GM21390 (cell line): Measurements from ENCODE around the gene OLA1.
"Not testable (repeated sequence)": the region's sequence is repeated elsewhere in the genome, so short reads cannot be mapped to it uniquely, and the experiment has no call there.

ENCODE experiments used
- ATAC-seq: cut with Tn5 transposase; IDR thresholded peaks from one replicate; pipeline ENCODE4 v1.9.1; 2021; ENCODE audit not compliant: unreplicated experiment

Gene OLA1

GRCh38 chr2:174248187-174248997 lies at the start of gene OLA1:
Gene OLA1, minus strand, starts transcription at chr2:174248532. Its CDS starts 1,717 bp downstream, at chr2:174246815.
- peak; percentile 96 for ATAC-seq

DNA sequence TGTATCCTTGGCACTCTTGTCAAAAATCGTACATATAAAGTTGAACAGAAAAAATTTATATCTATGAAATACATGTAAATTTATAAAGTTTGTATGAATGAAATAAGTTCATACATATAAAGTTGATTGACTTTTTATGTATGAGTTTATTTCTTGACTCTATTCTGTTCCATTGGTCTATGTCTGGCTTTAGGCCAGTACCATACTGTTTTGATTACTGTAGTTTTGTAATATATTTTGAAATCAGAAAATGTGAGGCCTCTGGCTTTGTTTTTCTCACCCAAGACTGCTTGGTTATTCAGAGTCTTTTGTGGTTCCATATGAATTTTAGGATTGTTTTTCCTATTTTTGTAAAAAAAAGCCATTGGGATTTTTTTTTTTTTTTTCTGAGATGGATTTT lies 44.6 kb upstream of the OLA1 start:
- no peak for ATAC-seq

DNA sequence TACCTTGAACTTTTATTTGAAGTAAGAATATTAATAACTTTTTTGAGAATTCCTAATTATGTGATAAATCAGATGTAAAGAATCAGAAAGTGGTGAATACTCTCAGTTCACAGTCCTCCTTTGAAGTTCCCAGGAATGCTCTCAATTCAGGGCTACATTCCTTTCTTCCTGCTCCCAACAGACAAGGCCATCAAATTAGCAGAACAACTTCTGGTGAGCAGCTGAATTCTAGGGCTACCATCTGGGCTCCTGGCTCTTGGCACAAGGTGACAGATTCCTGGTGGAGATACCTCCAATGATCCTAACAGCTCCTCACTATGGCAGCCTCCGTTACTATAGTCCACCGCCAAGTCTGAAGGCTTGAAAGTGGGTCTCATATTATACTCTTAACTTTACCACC lies 37.8 kb upstream of the OLA1 start:
- ATAC-seq = no peak

DNA sequence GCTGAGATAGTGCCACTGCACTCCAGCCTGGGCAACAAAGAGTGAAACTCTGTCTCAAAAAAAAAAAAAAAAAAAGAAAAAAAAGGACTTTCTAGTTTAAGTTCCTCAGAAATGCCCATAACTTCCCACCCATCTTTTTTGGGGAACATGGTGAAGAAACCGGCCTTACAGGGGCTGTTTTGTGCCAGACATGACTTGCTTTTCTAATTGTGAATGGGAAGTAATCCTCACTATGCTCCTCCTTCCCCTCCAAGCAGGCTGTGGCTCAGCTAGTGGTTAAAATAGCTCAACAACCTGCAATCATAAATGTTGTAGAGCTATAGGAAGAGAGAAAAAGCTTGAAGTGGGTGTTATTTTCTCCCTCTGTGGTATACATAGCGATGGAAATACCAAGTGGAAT lies 34.1 kb upstream of the OLA1 start:
- no peak for ATAC-seq

DNA sequence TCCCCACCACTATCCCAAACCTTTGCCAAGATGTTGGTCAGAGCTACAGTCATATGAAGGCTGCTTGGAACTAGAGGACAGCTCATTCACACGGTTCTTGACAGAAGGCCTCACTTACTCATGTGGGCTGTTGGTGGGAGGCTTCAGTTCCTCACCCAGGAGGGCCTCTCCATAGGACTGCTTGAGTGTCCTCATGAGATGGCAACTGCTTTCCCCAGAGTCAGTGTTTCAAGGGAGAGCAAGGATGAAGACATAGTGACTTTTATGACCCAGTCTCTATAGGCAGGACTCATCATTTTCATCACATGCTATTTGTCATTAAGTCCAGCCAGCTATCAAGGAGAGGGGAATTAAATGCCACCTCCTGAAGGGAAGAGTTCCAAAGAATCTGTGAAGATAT lies 33.4 kb upstream of the OLA1 start:
- no peak for ATAC-seq

- no peak for ATAC-seq
Measured at GRCh38 chr2:174280596-174280995, 32.3 kb upstream of the OLA1 start.

DNA sequence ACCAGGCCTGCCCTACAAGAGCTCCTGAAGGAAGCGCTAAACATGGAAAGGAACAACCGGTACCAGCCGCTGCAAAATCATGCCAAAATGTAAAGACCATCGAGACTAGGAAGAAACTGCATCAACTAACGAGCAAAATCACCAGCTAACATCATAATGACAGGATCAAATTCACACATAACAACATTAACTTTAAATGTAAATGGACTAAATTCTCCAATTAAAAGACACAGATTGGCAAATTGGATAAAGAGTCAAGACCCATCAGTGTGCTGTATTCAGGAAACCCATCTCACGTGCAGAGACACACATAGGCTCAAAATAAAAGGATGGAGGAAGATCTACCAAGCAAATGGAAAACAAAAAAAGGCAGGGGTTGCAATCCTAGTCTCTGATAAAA lies 21.9 kb upstream of the OLA1 start:
- ATAC-seq = not testable (repeated sequence)

- no peak for ATAC-seq
Measured at GRCh38 chr2:174266288-174266687, 18.0 kb upstream of the OLA1 start.

DNA sequence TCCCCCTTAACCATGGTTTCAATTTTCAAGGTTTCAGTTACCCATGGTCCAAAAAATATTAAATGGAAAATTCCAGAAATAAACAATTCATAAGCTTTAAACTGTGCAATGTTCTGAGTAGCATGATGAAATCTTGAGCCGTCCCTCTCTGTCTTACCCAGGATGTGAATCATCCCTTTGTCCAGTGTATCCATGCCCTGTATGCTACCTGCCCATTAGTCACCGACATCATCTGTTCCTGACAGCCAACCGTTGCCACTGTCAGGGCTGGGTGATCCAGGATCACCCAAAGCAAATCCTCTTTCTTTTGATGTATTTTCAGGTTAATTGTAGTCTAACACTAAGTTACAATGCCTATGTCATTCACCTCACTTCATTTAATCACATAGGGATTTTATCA lies 15.7 kb upstream of the OLA1 start:
- no peak for ATAC-seq

DNA sequence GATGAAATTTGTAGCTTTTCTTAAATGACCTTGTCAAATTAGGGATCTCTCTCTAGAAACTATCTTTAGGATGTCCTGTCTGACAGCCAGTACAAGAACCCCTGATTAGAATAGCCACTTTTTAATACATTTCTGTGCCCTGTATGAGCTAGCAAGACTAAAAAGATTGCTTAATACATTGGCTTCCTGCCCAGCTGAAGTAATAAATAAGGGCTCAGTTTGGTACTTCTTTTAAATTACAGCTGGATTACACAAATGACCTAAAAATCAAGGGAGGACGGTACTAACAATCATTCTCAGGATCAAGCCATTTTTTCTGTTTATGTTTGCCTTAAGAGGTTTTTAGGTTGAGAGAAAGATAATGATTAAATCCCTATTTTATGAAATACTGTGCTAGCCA lies 11.6 kb upstream of the OLA1 start:
- ATAC-seq = no peak

GRCh38 chr2:174254267-174254666 lies 5.9 kb upstream of the OLA1 start:
- ATAC-seq = no peak

GRCh38 chr2:174248998-174249592 lies 763 bp upstream of the OLA1 start:
- no peak for ATAC-seq

DNA sequence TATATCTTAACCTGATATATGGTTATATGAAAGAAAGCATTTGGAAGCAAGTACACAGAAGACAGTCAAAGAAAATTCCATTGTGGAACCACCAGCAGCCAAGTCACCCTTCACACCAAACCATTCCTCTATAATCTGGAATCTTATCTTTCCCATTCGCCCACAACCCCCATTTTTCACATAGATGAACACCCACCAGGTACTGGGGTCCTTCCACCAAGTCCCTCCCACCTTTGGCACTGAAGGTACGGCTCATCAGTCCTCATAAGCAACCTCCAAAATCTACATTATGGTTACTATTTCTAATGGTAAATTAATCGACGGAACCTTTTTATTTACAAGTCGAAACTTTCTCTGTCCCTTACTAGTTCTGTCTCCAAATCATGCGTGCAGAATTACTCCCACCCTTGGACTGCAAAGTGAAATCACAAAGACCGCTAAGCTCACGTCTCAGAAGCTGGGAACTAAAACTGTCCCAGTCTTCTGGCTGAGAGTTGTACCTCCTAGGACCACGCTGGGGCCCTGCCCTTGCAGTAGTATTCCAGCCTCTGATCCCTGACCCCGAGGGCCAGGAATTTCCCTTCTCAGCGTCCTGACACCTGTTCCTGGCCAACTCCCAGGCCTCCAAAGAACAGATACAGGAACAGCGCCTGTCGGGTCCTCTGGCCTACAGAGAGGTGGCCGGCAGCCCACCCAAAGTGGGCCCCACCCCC lies 702 bp downstream of the OLA1 start:
- ATAC-seq = peak; percentile 6

- no peak for ATAC-seq
Measured at GRCh38 chr2:174246944-174247381, 1.4 kb downstream of the OLA1 start.

GRCh38 chr2:174245628-174246027 lies 2.7 kb downstream of the OLA1 start:
- ATAC-seq = not testable (repeated sequence)

- ATAC-seq = no peak
Measured at GRCh38 chr2:174245065-174245464, 3.3 kb downstream of the OLA1 start.

- no peak for ATAC-seq
Measured at GRCh38 chr2:174243812-174244211, 4.5 kb downstream of the OLA1 start.

DNA sequence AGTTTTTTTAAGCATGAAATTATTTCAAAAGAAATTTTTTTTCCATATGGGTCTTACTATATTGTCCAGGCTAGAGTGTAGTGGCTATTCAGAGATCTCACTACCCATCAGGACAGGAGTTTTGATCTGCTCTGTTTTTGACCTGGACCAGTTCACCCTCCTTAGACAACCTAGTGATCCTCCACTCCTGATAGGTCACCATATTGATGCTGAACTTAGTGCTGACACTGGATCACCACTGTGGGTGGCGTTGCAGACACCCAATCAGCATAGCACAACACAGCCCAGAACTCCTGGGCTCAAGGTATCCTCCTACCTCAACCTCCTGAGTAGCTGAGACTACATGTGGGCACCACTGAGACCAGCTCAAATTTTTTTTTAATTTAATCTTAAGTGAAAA lies 8.2 kb downstream of the OLA1 start:
- no peak for ATAC-seq

- ATAC-seq = no peak
Measured at GRCh38 chr2:174236429-174236828, 11.9 kb downstream of the OLA1 start.

- no peak for ATAC-seq
Measured at GRCh38 chr2:174235680-174236079, 12.7 kb downstream of the OLA1 start.

DNA sequence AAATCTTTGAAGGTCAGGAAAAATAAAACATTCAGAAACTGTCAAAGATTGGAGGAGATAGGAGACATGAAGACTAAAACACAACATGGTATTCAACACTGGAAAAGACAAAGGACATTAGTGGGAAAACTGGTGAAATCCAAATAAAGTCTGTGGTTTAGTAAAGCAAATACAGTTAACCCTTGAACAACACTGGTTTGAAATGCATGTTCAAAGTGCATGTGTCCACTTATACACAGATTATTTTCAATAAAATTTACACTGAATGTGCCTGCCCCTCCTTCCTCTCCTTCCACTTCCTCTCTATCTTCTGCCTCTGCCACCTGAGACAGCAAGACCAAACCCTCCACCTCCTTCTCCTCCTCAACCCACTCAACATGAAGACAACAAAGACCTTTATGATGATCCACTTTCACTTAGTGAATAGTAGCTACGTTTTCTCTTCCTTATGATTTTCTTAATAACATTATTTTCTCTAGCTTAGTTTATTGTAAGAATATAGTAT lies 14.5 kb downstream of the OLA1 start:
- ATAC-seq = no peak

- ATAC-seq = no peak
Measured at GRCh38 chr2:174227748-174228147, 20.6 kb downstream of the OLA1 start.
